ENCODE measurements around the gene WDR88.

WDR88 gene

GRCh38 chr19:33203529-33203928, 71.6 kb downstream of the WDR88 start:
- no peak overlapping the region for H3K4me3 ChIP-seq (ENCODE audit: low read depth, low read length, poor library complexity, severe bottlenecking)
- H3K27ac ChIP-seq (ENCODE audit: low read depth, low read length, poor library complexity, severe bottlenecking) = no peak overlapping the region
- H4K20me1 ChIP-seq (ENCODE audit: insufficient read depth, low read length) = no peaks in the 10 kb centered on the region
- no peak for TF ChIP-seq CTCF (IDR thresholded peaks at IDR 0.05; ENCODE audit: low read length)
- no peaks in the 10 kb centered on the region for H3K9me2 ChIP-seq (ENCODE audit: low read depth, low read length)
- H3K79me2 ChIP-seq (ENCODE audit: insufficient read depth, low read length) = no peaks in the 10 kb centered on the region
- no peaks in the 10 kb centered on the region for H3K36me3 ChIP-seq (ENCODE audit: insufficient read depth, low read length)
- H2AFZ ChIP-seq (ENCODE audit: low read length) = no peak overlapping the region
- no peaks in the 10 kb centered on the region for H3F3A ChIP-seq (ENCODE audit: insufficient read depth, low read length)
- no peaks in the 10 kb centered on the region for H3K27me3 ChIP-seq (ENCODE audit: insufficient read depth, low read length)
- no peak overlapping the region for H3K9ac ChIP-seq (ENCODE audit: low read length)
- H3K4me2 ChIP-seq (ENCODE audit: low read length) = no peak overlapping the region
- H3K4me1 ChIP-seq (ENCODE audit: insufficient read depth, low read length, severe bottlenecking) = no peaks in the 10 kb centered on the region
- H3K9me3 ChIP-seq (ENCODE audit: low read length) = no peaks in the 10 kb centered on the region

GRCh38 chr19:33204136-33204973, 72.4 kb downstream of the WDR88 start:
- Histone ChIP-seq H3K79me2 (ENCODE audit: insufficient read depth, low read length) (no peaks in the 10 kb centered on the region), H3K4me1 (ENCODE audit: insufficient read depth, low read length, severe bottlenecking) (no peaks in the 10 kb centered on the region), H3F3A (ENCODE audit: insufficient read depth, low read length) (no peaks in the 10 kb centered on the region), H4K20me1 (ENCODE audit: insufficient read depth, low read length) (no peaks in the 10 kb centered on the region), H3K9me3 (ENCODE audit: low read length) (no peaks in the 10 kb centered on the region), H3K27me3 (ENCODE audit: insufficient read depth, low read length) (no peaks in the 10 kb centered on the region), H3K36me3 (ENCODE audit: insufficient read depth, low read length) (no peaks in the 10 kb centered on the region), H3K9ac (ENCODE audit: low read length) (no peak overlapping the region), H3K4me3 (ENCODE audit: low read depth, low read length, poor library complexity, severe bottlenecking) (no peak overlapping the region), H3K9me2 (ENCODE audit: low read depth, low read length) (no peaks in the 10 kb centered on the region), H3K4me2 (ENCODE audit: low read length) (no peak overlapping the region), H3K27ac (ENCODE audit: low read depth, low read length, poor library complexity, severe bottlenecking) (no peak overlapping the region), H2AFZ (ENCODE audit: low read length) (no peak overlapping the region)
- TF ChIP-seq CTCF (IDR thresholded peaks at IDR 0.05; ENCODE audit: low read length) (no peak), EZH2 (IDR thresholded peaks at IDR 0.05; ENCODE audit: borderline replicate concordance, low read length) (no peak)

GRCh38 chr19:33205110-33205509, 73.2 kb downstream of the WDR88 start:
- no peak overlapping the region for H3K4me3 ChIP-seq (ENCODE audit: low read depth, low read length, poor library complexity, severe bottlenecking)
- H3K27ac ChIP-seq (ENCODE audit: low read depth, low read length, poor library complexity, severe bottlenecking) = no peak overlapping the region
- no peak overlapping the region for H2AFZ ChIP-seq (ENCODE audit: low read length)
- no peaks in the 10 kb centered on the region for H3K79me2 ChIP-seq (ENCODE audit: insufficient read depth, low read length)
- H3K9me3 ChIP-seq (ENCODE audit: low read length) = no peaks in the 10 kb centered on the region
- H3K36me3 ChIP-seq (ENCODE audit: insufficient read depth, low read length) = no peaks in the 10 kb centered on the region
- no peak overlapping the region for H3K4me2 ChIP-seq (ENCODE audit: low read length)
- H3K4me1 ChIP-seq (ENCODE audit: insufficient read depth, low read length, severe bottlenecking) = no peaks in the 10 kb centered on the region
- no peaks in the 10 kb centered on the region for H3K27me3 ChIP-seq (ENCODE audit: insufficient read depth, low read length)
- H4K20me1 ChIP-seq (ENCODE audit: insufficient read depth, low read length) = no peaks in the 10 kb centered on the region
- no peaks in the 10 kb centered on the region for H3K9me2 ChIP-seq (ENCODE audit: low read depth, low read length)
- no peaks in the 10 kb centered on the region for H3F3A ChIP-seq (ENCODE audit: insufficient read depth, low read length)
- H3K9ac ChIP-seq (ENCODE audit: low read length) = no peak overlapping the region
- TF ChIP-seq EZH2 (IDR thresholded peaks at IDR 0.05; ENCODE audit: borderline replicate concordance, low read length) (no peak), CTCF (IDR thresholded peaks at IDR 0.05; ENCODE audit: low read length) (no peak)
